Activated T-cell treated with anti-CD3 and anti-CD28 coated beads, Interleukin-2, amount 50 U/mL, for 4 hours (primary cell): ENCODE results near the gene TBX1. TPM values are rescaled to one million over a fixed set of nuclear protein-coding genes. Genes with fewer than 3 reads are reported as not detected.

Experiments used
- ATAC-seq, 2 donors: fragments of 200-7000 bp; cut with Tn5 transposase; one replicate each; pipeline ENCODE4 v1.10.0; 2021
- DNase-seq: peaks from one replicate; pipeline ENCODE4 v3.0.0-alpha.2; 2020
- H3K27me3 Mint-ChIP-seq: one replicate; pipeline ENCODE4 v1.8.0; 2021; ENCODE audit warnings: low read depth, mixed read lengths
- H3K36me3 Mint-ChIP-seq: one replicate; pipeline ENCODE4 v1.8.0; 2022; ENCODE audit warnings: mixed read lengths; ENCODE audit not compliant: insufficient read depth
- H3K4me1 Mint-ChIP-seq: one replicate; pipeline ENCODE4 v1.8.0; 2021; ENCODE audit warnings: low read depth, mixed read lengths
- H3K4me3 Mint-ChIP-seq: one replicate; pipeline ENCODE4 v1.8.0; 2021; ENCODE audit warnings: mild to moderate bottlenecking, moderate library complexity, mixed read lengths
- H3K9me3 Mint-ChIP-seq: one replicate; pipeline ENCODE4 v1.8.0; 2021; ENCODE audit warnings: mixed read lengths
- total RNA-seq, 3 donors: library from RNA; stranded (reverse); gene quantifications; one replicate each; pipeline ENCODE4 v1.2.1, GENCODE V29; 2021

TBX1 gene
- total RNA-seq, 3 donors from 2014 or later = not detected

DNA sequence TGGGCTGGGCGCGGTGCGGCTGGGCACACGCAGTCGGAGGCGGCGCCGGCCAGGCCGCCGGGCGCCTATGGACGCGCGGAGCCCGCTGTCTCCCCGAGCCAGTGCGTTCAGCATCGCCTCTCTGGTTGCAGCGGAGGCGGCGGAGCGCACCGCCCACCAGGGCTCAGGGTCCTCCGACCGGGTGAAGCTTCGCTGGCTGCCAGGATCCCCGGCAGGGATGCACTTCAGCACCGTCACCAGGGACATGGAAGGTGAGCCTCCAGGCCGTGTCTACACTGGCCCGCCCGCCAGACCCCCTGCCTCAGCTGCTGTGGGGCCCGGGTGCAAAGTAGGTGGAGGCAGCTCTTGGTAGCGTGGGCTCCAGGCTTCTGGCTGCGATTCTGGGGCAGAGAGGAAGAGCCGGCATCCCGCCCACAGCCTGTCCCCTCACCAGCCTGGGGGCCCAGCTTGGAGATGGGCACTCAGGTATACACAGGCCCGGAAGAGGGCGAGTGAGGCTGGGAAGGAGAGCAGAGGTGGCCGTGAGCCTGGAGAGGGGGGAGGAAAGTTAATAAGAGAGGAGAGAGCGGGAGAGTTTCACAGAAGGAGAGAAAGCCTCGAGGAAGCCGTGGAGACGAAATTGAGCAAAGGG, 1.0 kb upstream of the TBX1 start:
- Mint-ChIP-seq H3K27me3 (peaks cover 64% of the 10 kb centered on the region), H3K4me3 (peak overlapping the region; percentile 78), H3K36me3 (no peaks in the 10 kb centered on the region), H3K4me1 (peaks cover 30% of the 10 kb centered on the region), H3K9me3 (no peaks in the 10 kb centered on the region)
- DNase-seq (no peak), ATAC-seq (no peak)

DNA sequence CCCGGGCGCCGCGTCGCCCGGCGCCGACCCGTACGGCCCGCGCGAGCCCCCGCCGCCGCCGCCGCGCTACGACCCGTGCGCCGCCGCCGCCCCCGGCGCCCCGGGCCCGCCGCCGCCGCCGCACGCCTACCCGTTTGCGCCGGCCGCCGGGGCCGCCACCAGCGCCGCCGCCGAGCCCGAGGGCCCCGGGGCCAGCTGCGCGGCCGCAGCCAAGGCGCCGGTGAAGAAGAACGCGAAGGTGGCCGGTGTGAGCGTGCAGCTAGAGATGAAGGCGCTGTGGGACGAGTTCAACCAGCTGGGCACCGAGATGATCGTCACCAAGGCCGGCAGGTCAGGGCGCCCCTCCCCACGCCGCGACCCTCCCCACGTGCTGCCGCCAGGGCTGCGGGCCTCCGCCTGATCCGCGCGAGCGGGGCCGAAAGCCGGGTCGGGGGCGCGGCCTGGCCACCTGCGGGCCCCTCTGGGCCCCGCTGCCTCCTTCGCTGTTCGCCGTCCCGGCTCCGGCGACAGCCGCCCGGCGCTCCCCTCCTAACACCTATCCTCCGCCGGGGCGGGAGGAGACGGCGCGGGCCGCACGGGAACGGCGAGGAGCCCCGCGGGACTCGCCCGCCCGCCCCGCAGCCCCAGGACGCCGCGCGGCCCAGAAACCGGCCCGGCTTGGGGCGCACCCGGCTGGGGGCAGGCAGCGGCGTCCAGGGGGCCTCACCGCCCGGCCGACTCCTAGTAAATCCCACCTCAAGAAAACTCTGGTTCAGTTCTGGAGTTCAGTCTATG, 560 bp downstream of the TBX1 start:
- Mint-ChIP-seq H3K36me3 (no peaks in the 10 kb centered on the region), H3K9me3 (no peaks in the 10 kb centered on the region), H3K27me3 (peaks cover 62% of the 10 kb centered on the region), H3K4me1 (peaks cover 30% of the 10 kb centered on the region), H3K4me3 (peak overlapping the region; percentile 63)
- ATAC-seq (no peak), DNase-seq (no peak)

DNA sequence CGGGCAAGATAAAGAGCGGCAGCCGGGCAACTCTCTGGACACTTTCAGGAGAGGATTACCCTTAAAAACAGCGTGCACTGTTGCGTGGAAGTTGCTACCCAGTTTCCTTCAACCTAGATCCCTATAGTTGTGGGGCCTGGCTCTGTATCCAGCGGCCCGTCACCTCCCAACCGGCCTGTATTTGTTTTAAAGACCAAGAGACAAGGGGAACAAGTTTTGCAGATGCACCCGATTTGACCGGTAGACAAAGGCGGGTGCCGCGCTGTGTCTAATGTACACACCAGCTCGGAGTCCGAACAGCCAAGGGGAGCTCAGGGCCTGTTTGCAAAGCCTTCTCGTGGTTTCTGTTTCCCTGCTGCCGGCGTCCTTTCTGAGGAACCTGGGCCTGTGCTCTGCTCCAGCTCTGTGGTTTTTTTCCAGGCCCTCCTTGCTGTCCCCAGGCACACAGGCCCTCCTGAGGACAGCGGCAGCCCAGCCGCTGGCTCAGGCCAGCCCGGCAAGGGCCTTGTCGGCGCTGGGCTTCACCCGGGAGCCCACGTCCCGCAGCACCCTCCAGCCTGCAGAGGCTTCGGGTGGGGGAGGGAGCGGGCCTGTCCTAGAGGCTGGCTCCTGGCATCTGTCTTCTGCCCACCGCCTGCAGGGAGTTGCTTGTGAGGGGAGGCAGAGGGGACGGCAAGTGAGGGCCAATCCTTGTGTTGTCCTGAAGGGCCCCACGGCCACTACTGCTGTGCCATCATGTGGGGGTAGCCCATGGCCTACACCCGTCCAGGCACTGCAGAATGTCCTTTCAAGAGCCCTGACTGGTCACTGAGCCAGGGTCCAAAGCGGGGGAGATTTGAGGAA, 1.4 kb downstream of the TBX1 start:
- Mint-ChIP-seq H3K27me3 (peaks cover 58% of the 10 kb centered on the region), H3K9me3 (no peaks in the 10 kb centered on the region), H3K4me3 (peak overlapping the region; percentile 63), H3K4me1 (peaks cover 26% of the 10 kb centered on the region), H3K36me3 (no peaks in the 10 kb centered on the region)
- DNase-seq = no peak
- no peak for ATAC-seq

DNA sequence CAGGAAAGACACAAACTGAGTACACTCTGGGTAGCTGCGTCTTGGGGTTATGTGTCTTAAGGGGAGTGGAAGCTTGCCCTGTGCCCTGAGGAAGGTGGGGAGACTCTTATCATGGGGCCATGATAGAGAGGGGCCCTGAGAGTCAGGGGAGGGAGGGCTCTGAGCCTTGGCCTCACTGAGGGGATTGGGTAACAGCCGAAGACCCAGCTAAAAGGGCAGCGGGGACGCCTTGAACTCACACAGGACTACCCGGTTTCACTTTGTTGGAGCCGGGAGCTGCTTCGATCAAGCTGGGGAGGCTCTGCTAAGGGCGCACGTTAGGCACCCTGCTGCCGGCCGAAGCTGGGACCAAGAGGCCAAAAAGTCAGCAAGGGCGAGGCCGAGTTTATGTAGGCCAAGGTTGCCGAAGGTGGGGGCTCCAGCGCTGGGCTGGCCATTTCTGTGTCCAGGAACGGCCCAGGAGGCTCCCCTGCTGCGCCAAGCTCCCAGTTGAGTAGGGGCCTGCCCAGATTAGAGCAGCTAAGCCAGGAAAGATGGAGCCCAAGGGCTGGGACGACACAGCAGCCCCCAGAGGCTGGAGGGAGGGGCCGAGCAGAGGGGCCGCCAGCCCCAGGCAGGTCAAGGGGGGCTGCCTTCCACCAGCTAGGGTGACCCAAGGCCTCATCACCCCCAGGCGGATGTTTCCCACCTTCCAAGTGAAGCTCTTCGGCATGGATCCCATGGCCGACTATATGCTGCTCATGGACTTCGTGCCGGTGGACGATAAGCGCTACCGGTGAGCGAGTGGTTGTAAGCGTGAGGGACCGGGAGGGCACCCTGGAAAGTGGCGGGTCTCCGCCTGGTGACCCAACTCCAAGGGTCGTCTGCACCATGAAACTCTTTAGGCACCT, 2.2 kb downstream of the TBX1 start:
- DNase-seq = no peak
- Mint-ChIP-seq H3K4me3 (no peak overlapping the region), H3K36me3 (no peaks in the 10 kb centered on the region), H3K4me1 (peaks cover 22% of the 10 kb centered on the region), H3K27me3 (peaks cover 61% of the 10 kb centered on the region), H3K9me3 (no peaks in the 10 kb centered on the region)
- no peak for ATAC-seq

DNA sequence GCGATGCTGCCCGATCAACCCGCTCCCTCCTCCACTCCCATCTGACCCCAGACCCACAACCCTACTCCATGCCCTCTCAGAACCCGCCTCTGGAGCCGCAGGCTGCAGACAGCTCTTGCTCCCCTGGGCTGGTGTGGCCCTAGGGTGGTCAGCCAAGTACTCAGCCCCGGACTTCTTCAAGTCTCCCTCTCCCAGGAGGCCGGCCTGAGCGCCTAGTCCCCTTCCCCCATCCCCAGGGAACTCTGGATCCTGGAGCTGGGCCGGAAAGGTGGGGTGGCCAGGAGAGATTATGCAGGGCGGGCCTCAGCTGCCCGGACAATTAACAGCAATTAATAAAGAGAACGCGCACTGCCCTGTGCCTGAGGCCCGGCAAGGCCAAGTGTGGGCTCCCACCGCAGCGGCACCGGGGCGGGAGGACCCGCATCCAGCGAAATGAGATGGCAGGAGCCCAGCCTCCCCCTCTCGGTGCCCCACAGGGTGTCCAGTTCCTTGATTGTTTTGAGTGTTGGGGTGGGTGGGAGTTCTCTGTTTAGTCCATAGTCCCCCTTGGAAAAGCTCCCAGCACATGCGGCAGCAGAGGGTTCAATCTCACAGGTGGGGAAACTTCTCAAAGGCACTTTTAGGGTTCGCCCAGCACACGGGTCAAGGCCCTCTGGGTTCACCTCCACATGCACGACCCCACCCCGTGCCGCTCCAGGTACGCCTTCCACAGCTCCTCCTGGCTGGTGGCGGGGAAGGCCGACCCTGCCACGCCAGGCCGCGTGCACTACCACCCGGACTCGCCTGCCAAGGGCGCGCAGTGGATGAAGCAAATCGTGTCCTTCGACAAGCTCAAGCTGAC, 3.1 kb downstream of the TBX1 start:
- ATAC-seq = no peak
- DNase-seq = no peak
- peaks cover 67% of the 10 kb centered on the region for H3K27me3 Mint-ChIP-seq
- H3K4me3 Mint-ChIP-seq = no peak overlapping the region
- H3K4me1 Mint-ChIP-seq = peaks cover 22% of the 10 kb centered on the region
- no peaks in the 10 kb centered on the region for H3K36me3 Mint-ChIP-seq
- H3K9me3 Mint-ChIP-seq = no peaks in the 10 kb centered on the region

DNA sequence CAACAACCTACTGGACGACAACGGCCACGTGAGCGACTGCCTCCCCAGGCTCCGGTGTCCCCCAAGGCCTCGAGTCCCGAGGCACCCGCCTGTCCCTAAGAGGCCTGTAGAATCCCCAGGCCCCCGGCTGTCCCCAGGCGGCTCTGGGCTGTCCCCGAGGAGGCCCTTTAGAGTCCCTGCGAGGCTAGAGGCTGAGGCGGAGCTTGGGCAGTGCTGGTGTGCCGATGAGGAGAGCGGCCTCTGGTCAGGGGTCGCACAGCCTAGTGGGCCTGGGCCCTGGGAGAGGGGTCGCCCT, 3.7 kb downstream of the TBX1 start:
- no peak for DNase-seq
- no peak overlapping the region for H3K4me3 Mint-ChIP-seq
- no peaks in the 10 kb centered on the region for H3K36me3 Mint-ChIP-seq
- no peak for ATAC-seq
- H3K4me1 Mint-ChIP-seq = peaks cover 22% of the 10 kb centered on the region
- H3K27me3 Mint-ChIP-seq = peaks cover 68% of the 10 kb centered on the region
- no peaks in the 10 kb centered on the region for H3K9me3 Mint-ChIP-seq

DNA sequence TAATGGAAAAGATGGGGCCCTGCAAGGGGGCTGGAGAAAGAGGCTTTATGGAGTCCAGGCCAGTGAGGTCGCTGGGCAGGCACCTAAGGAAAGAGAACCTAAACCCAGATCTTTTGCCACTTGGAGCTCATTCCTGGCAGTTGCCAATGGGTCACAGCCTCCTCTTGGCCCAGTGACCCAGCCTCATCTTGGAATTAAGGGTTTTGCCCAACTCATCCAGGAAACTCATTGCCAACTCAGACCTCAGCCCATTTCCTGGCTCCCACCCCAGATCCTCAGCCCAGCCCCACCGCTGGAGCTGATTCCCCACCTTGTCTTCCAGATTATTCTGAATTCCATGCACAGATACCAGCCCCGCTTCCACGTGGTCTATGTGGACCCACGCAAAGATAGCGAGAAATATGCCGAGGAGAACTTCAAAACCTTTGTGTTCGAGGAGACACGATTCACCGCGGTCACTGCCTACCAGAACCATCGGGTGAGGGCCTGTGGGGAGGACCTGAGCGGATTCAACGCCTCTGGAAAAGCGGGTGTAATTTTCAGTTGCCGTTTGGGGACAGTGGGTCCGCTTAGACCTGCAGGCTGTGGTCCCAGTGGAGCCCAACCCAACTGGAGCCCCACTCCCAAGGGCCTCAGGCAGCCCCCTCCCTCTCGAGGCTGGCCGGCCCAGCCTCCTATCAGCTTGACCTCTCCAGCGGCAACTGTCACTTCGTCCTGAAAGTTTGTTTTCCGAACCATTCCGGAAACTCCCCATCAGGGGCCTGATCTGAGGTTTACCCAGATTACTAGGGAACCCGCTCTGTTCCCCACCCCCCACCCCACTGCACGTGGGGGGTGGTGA, 4.3 kb downstream of the TBX1 start:
- no peak overlapping the region for H3K4me3 Mint-ChIP-seq

DNA sequence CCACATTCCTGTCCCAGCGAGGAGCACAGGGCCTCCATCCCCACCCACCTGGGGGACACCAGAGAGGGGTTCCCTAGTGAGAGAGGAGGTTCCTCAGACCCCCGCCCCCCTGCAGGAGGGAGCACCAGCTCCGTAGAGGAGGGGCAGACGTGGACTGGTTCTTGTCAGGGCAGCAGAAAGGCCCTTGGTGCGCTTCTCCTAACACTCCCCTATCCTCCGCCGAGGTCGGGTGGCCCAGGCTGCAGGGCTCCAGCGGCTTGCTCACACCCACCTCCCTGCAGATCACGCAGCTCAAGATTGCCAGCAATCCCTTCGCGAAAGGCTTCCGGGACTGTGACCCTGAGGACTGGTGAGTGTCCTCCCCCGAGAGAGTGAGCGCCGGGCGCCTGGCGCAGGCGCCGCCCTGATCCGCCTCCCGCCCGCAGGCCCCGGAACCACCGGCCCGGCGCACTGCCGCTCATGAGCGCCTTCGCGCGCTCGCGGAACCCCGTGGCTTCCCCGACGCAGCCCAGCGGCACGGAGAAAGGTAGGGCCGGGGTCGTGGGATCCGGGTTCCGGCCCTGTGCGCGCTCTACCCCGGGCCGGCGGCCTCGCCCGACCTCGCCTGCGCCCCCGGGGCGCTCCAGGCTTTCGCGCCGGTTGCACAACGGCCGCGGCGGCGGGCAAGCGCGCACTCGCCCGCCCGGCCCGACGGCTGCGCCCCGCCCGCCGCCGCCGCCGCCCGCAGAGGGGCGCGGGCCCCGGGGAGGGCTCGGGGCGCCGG, 5.1 kb downstream of the TBX1 start:
- peaks cover 12% of the 10 kb centered on the region for H3K4me1 Mint-ChIP-seq
- H3K9me3 Mint-ChIP-seq = no peaks in the 10 kb centered on the region
- peaks cover 71% of the 10 kb centered on the region for H3K27me3 Mint-ChIP-seq
- H3K4me3 Mint-ChIP-seq = peak overlapping the region; percentile 62
- ATAC-seq = peak; percentile 22 to 38
- DNase-seq = no peak
- H3K36me3 Mint-ChIP-seq = no peaks in the 10 kb centered on the region

More for the DNA sequence above, 4.3 kb downstream of the TBX1 start:
- no peaks in the 10 kb centered on the region for H3K36me3 Mint-ChIP-seq
- H3K4me1 Mint-ChIP-seq = peaks cover 17% of the 10 kb centered on the region
- DNase-seq (no peak), ATAC-seq (no peak)
- H3K9me3 Mint-ChIP-seq = no peaks in the 10 kb centered on the region
- H3K27me3 Mint-ChIP-seq = peaks cover 68% of the 10 kb centered on the region

DNA sequence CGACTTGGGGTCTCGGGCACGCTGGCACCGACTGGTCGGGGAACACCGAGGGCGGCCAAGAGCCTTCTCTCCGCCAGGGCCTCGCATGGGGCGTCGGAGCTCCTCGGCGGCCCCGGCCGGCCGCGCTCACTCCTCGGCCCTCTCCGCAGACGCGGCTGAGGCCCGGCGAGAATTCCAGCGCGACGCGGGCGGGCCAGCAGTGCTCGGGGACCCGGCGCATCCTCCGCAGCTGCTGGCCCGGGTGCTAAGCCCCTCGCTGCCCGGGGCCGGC, 5.6 kb downstream of the TBX1 start:
- Mint-ChIP-seq H3K9me3 (no peaks in the 10 kb centered on the region), H3K27me3 (peaks cover 75% of the 10 kb centered on the region), H3K36me3 (no peaks in the 10 kb centered on the region), H3K4me3 (no peak overlapping the region), H3K4me1 (peaks cover 12% of the 10 kb centered on the region)
- DNase-seq (no peak), ATAC-seq (peak; percentile 14 to 20)

DNA sequence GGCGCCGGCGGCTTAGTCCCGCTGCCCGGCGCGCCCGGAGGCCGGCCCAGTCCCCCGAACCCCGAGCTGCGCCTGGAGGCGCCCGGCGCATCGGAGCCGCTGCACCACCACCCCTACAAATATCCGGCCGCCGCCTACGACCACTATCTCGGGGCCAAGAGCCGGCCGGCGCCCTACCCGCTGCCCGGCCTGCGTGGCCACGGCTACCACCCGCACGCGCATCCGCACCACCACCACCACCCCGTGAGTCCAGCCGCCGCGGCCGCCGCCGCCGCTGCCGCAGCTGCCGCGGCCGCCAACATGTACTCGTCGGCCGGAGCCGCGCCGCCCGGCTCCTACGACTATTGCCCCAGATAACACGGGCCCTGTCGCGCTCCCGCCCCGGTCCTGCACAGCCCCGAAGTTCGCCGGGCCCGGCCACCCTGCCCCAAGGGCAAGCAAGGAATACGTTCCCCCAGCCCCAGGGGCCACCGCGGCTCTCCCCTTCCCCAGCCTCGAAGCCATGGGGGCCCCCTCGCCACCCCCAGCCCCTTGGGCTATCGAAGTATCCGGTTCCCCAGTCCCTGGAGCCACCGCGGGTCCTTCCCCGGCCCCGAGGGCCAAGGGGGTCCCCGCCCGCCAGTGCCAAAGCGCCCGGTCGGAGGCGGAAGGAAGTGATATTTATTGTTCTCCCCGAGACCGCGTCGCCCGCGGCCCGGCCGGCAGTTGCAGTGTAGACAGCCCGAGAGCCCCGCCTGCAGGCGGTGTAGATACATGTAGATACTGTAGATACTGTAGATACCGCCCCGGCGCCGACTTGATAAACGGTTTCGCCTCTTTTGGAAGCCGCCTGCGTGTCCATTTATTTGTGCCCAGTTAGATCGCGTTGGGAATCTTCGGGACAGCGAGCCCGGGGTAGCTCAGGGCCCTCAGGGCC, 6.2 kb downstream of the TBX1 start:
- peaks cover 9% of the 10 kb centered on the region for H3K4me1 Mint-ChIP-seq
- DNase-seq (peak; percentile 36), ATAC-seq (peak; percentile 63 to 71)
- peak overlapping the region; percentile 26 for H3K4me3 Mint-ChIP-seq
- H3K27me3 Mint-ChIP-seq = peaks cover 77% of the 10 kb centered on the region
- no peaks in the 10 kb centered on the region for H3K9me3 Mint-ChIP-seq
- H3K36me3 Mint-ChIP-seq = no peaks in the 10 kb centered on the region

DNA sequence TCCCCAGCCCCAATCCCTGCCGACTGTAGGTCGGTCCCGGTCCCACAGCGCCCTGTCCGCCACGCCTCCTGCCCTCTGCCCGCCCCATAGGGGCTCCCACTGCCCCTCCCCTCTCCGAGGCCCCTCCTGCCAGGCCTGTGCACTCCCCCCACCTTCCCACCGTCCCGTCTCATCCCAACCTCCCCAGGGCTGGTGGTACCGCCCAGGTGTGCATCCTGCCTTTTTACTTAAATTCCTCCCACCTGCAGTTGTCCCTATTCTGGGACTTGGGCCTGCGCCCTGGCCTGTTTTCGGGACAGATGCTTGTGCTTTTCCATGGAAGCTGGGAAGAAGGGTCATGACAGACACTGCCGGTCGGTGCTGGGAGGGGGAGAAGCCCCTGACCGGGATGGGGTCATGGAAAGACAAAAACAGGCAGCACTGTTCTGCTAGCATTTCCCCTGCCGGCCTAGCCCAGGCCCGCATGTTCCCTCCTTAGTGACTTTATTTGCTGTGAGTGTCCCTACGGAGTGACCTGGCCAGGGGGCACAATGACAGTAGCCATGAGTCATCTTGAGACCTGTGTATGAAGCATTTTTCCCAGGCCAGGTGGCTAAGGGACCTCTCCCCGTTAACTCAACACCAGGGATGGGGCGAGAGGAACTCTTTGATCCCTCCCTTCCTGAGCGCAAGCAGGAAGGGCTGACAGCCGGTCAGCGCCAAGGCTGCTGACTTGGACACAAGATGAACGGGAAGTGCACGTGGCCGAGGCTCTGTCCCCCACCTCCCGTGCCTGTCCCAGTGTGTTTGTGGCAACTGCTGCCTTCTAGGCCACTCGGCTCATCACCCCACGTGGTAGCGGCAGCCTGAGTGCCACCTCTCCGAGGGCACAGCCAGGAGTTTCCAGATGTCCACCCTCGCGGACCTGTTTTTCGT, 7.1 kb downstream of the TBX1 start:
- Mint-ChIP-seq H3K4me1 (peaks cover 9% of the 10 kb centered on the region), H3K36me3 (no peaks in the 10 kb centered on the region), H3K4me3 (peak overlapping the region; percentile 44), H3K27me3 (peaks cover 79% of the 10 kb centered on the region), H3K9me3 (no peaks in the 10 kb centered on the region)
- DNase-seq (no peak), ATAC-seq (peak; percentile 23 to 24)
